ENCODE data around the gene CYP20A1. TPM values are rescaled to one million over a fixed set of nuclear protein-coding genes. Genes with fewer than 3 reads are reported as not detected.

The CYP20A1 gene
- total and polyA plus RNA-seq, 9 of the 15 experiments (the other 6 are each of a cell fraction or from before 2014, with no cell fraction given) = 10.3 to 31.7 (median 12.4) TPM

GRCh38 chr2:203328760-203329540 is 90.1 kb downstream of the CYP20A1 start (continued):
- no peak for TF ChIP-seq UBTF (IDR thresholded peaks at IDR 0.05; ENCODE audit: borderline replicate concordance in 1 of 2, low read depth in 2 of 2, low read length in 2 of 2)
- no peak for TF ChIP-seq ZKSCAN1 (IDR thresholded peaks at IDR 0.05; ENCODE audit: low read depth, low read length)
- TF ChIP-seq ZNF551 (CRISPR knock-in tag; IDR thresholded peaks at IDR 0.05) = no peak
- no peak for TF ChIP-seq TGIF2 (CRISPR knock-in tag; IDR thresholded peaks at IDR 0.05)
- no peak for TF ChIP-seq ZHX1 (conservative IDR thresholded peaks at IDR 0.05; ENCODE audit: low read length)
- TF ChIP-seq GTF3C2 (IDR thresholded peaks at IDR 0.05; ENCODE audit: borderline replicate concordance, extremely low read depth, insufficient read length) = no peak
- no peak for TF ChIP-seq PRMT5 (CRISPR knock-in tag; IDR thresholded peaks at IDR 0.05)
- TF ChIP-seq ZNF133 (CRISPR knock-in tag; IDR thresholded peaks at IDR 0.05) = no peak
- no peak for TF ChIP-seq ATF7 (IDR thresholded peaks at IDR 0.05)
- no peak for TF ChIP-seq SPI1 (IDR thresholded peaks at IDR 0.05; ENCODE audit: borderline replicate concordance, low read depth, low read length)
- TF ChIP-seq CCNT2 (IDR thresholded peaks at IDR 0.05; ENCODE audit: borderline replicate concordance, extremely low read depth, insufficient read length, low read depth, low read length) = peak; percentile 77
- no peak for TF ChIP-seq RBM25 (IDR thresholded peaks at IDR 0.05; ENCODE audit: low read depth, low read length, severe bottlenecking)
- TF ChIP-seq NFYB (IDR thresholded peaks at IDR 0.05; ENCODE audit: extremely low read depth, insufficient read length) = no peak
- TF ChIP-seq AFF4 (CRISPR knock-in tag; IDR thresholded peaks at IDR 0.05) = no peak
- TF ChIP-seq SMC3 (conservative IDR thresholded peaks at IDR 0.05; ENCODE audit: insufficient read depth, low read depth, low read length) = no peak

Data from K562 (cell line).